Neural progenitor cell (in vitro differentiated cells): ENCODE results near the gene HES7. TPM values are rescaled to one million over a fixed set of nuclear protein-coding genes. Genes with fewer than 3 reads are reported as not detected.
A peak's percentile ranks its signal among the peaks of the same experiment; 100 is the strongest.
"Not testable (repeated sequence)": the region's sequence is repeated elsewhere in the genome, so short reads cannot be mapped to it uniquely, and the experiment has no call there.

Source experiments
- DNase-seq: peaks from one replicate; pipeline ENCODE4 v3.0.0-alpha.2; 2016; ENCODE audit warnings: low spot score
- H2AFZ ChIP-seq: fragments of 200-600 bp; sonication (generic); replicated peaks from 2 replicates; pipeline ENCODE4 v1.6.1; 2016; ENCODE audit warnings: antibody characterized with exemption
- H3F3A ChIP-seq: fragments of 200-600 bp; sonication (generic); 2 replicates; pipeline ENCODE4 v1.6.1; 2016; ENCODE audit warnings: antibody characterized with exemption, low read depth
- H3K27ac ChIP-seq: fragments of 200-600 bp; sonication (generic); 2 replicates; pipeline ENCODE4 v1.5.1; 2016; ENCODE audit warnings: mild to moderate bottlenecking
- H3K27me3 ChIP-seq: fragments of 200-600 bp; sonication (generic); 2 replicates; pipeline ENCODE4 v1.6.1; 2016; ENCODE audit warnings: mild to moderate bottlenecking, moderate library complexity
- H3K36me3 ChIP-seq: fragments of 200-600 bp; sonication (generic); 2 replicates; pipeline ENCODE4 v1.5.1; 2016
- H3K4me1 ChIP-seq: fragments of 200-600 bp; sonication (generic); 2 replicates; pipeline ENCODE4 v1.6.1; 2016; ENCODE audit warnings: mixed run types
- H3K4me2 ChIP-seq: fragments of 200-600 bp; sonication (generic); 2 replicates; pipeline ENCODE4 v1.6.1; 2016
- H3K4me3 ChIP-seq: fragments of 200-600 bp; sonication (generic); 2 replicates; pipeline ENCODE4 v1.5.1; 2016
- H3K79me2 ChIP-seq: fragments of 200-600 bp; sonication (generic); 2 replicates; pipeline ENCODE4 v1.6.1; 2016; ENCODE audit warnings: low read depth
- H3K9ac ChIP-seq: fragments of 200-600 bp; sonication (generic); 2 replicates; pipeline ENCODE4 v1.6.1; 2016
- H3K9me3 ChIP-seq: fragments of 200-600 bp; sonication (generic); 2 replicates; pipeline ENCODE4 v1.5.1; 2016; ENCODE audit warnings: low read depth
- H4K20me1 ChIP-seq: fragments of 200-600 bp; sonication (generic); 2 replicates; pipeline ENCODE4 v1.6.1; 2016; ENCODE audit warnings: low read depth
- H3K27ac Mint-ChIP-seq: 3 replicates; pipeline ENCODE4 v1.8.0; 2021; ENCODE audit warnings: mixed read lengths
- H3K27me3 Mint-ChIP-seq: 2 replicates; pipeline ENCODE4 v1.8.0; 2022; ENCODE audit warnings: low read depth, mild to moderate bottlenecking, inconsistent platforms, moderate library complexity, mixed read lengths; ENCODE audit not compliant: insufficient read depth
- H3K36me3 Mint-ChIP-seq: 3 replicates; pipeline ENCODE4 v1.8.0; 2021; ENCODE audit warnings: mixed read lengths
- H3K4me1 Mint-ChIP-seq: 3 replicates; pipeline ENCODE4 v1.8.0; 2021; ENCODE audit warnings: mixed read lengths
- H3K4me3 Mint-ChIP-seq: 3 replicates; pipeline ENCODE4 v1.8.0; 2021; ENCODE audit warnings: mild to moderate bottlenecking, moderate library complexity, mixed read lengths
- H3K9me3 Mint-ChIP-seq: 3 replicates; pipeline ENCODE4 v1.8.0; 2020; ENCODE audit warnings: mixed read lengths
- EZH2 ChIP-seq: fragments of 200-600 bp; sonication (generic); IDR thresholded peaks from 2 replicates; pipeline ENCODE4 v1.6.1; 2017; ENCODE audit warnings: antibody characterized with exemption, mild to moderate bottlenecking, moderate library complexity
- EZH2phosphoT487 ChIP-seq: fragments of 200-600 bp; sonication (generic); IDR thresholded peaks from 2 replicates; pipeline ENCODE4 v1.6.1; 2017; ENCODE audit warnings: antibody characterized with exemption
- total RNA-seq: library from RNA; depleted of rRNA; stranded (reverse); fragments of >200 nt; gene quantifications from 2 replicates; pipeline ENCODE4 v1.2.3, GENCODE V29; 2015; ENCODE audit warnings: low replicate concordance
- TF ChIP-seq, protein P1 (sequence below): fragments of 200-600 bp; sonication (generic); IDR thresholded peaks from 2 replicates; pipeline ENCODE4 v1.5.1; 2017; ENCODE audit warnings: antibody characterized with exemption, mild to moderate bottlenecking

HES7 gene
- total RNA-seq, 1 donor from 2014 or later = not detected

DNA sequence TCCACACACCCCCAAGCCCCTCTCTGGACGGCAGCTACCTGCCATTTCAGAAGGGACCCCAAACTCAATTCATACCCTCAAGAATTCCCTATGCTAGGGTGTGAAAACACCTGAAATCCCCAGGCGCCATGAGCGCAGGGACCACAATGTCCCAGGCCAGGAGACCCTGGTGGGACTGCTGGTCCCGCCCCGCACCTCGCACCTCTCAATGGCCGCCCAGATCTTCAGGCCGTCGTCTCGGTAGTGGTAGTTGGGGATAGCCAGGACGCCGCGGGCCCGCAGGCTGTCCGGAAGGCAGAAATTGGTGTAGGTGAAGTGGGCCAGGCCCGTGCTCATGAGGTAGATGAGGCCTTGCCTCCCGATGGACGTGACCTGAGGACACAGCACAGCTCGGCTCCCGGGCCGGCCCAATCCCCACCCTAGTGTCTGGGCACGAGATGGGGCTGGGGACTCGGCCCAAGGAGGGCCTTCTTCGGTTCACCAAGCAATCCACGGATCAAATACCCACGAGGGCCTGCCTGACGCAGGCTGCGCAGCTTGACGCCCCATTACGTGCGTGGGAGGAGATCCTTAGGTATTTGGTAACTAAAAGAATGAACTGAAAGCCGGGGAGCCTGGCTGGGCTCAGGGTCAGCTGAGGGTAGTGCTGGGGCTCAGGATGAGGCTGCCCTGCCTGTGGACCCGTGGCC, 14.8 kb downstream of the HES7 start:
- Histone ChIP-seq H2AFZ (no peak overlapping the region), H3F3A (no peaks in the 10 kb centered on the region), H3K27me3 (peaks cover 69% of the 10 kb centered on the region), H3K9me3 (no peaks in the 10 kb centered on the region), H3K79me2 (no peaks in the 10 kb centered on the region), H3K4me2 (peak overlapping the region; percentile 79), H3K36me3 (no peaks in the 10 kb centered on the region), H3K27ac (no peak overlapping the region), H3K9ac (no peak overlapping the region), H3K4me3 (no peak overlapping the region), H3K4me1 (peaks cover 2% of the 10 kb centered on the region), H4K20me1 (no peaks in the 10 kb centered on the region)
- Mint-ChIP-seq H3K9me3 (no peaks in the 10 kb centered on the region), H3K27ac (no peak overlapping the region), H3K4me1 (peaks cover 4% of the 10 kb centered on the region), H3K27me3 (peaks cover 45% of the 10 kb centered on the region), H3K36me3 (no peaks in the 10 kb centered on the region), H3K4me3 (no peak overlapping the region)
- DNase-seq = no peak
- TF ChIP-seq, protein P1, sequence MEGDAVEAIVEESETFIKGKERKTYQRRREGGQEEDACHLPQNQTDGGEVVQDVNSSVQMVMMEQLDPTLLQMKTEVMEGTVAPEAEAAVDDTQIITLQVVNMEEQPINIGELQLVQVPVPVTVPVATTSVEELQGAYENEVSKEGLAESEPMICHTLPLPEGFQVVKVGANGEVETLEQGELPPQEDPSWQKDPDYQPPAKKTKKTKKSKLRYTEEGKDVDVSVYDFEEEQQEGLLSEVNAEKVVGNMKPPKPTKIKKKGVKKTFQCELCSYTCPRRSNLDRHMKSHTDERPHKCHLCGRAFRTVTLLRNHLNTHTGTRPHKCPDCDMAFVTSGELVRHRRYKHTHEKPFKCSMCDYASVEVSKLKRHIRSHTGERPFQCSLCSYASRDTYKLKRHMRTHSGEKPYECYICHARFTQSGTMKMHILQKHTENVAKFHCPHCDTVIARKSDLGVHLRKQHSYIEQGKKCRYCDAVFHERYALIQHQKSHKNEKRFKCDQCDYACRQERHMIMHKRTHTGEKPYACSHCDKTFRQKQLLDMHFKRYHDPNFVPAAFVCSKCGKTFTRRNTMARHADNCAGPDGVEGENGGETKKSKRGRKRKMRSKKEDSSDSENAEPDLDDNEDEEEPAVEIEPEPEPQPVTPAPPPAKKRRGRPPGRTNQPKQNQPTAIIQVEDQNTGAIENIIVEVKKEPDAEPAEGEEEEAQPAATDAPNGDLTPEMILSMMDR = no peak
- TF ChIP-seq EZH2 = no peak
- TF ChIP-seq EZH2phosphoT487 = no peak

DNA sequence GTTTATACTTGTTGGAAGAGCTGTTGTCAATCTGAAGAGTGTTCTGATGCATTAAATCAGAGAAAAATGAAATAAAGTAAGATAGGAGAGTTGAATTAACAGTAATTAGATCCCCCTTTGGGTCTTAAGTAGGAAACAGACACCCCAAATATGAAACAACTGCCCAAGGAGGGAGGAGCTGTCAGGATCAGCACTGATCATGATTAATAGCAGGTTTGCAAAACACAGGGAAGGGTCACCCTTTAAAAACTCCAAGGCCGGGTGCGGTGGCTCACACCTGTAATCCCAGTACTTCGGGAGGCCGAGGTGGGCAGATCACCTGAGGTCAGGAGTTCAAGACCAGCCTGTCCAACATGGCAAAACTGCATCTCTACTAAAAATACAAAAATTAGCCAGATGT, 16.9 kb downstream of the HES7 start:
- peaks cover 48% of the 10 kb centered on the region for H3K27me3 ChIP-seq
- H3K27ac Mint-ChIP-seq, H3K4me2 ChIP-seq, H3K4me3 ChIP-seq, H3F3A ChIP-seq, H3K4me1 Mint-ChIP-seq, H2AFZ ChIP-seq, H3K9me3 ChIP-seq, DNase-seq, H3K4me1 ChIP-seq, H3K27ac ChIP-seq, H3K36me3 Mint-ChIP-seq, H3K9me3 Mint-ChIP-seq, H3K9ac ChIP-seq, H3K4me3 Mint-ChIP-seq, H3K36me3 ChIP-seq, H4K20me1 ChIP-seq, H3K79me2 ChIP-seq: not testable (repeated sequence)
- peaks cover 32% of the 10 kb centered on the region for H3K27me3 Mint-ChIP-seq

- Histone ChIP-seq H3K36me3 (no peaks in the 10 kb centered on the region), H3K9ac (no peak overlapping the region), H3K27me3 (peaks cover 38% of the 10 kb centered on the region), H4K20me1 (no peaks in the 10 kb centered on the region), H3K4me2 (no peak overlapping the region), H3K9me3 (no peaks in the 10 kb centered on the region), H3K4me1 (peaks cover 2% of the 10 kb centered on the region), H3K4me3 (no peak overlapping the region), H3K27ac (no peak overlapping the region), H3F3A (no peaks in the 10 kb centered on the region), H2AFZ (no peak overlapping the region), H3K79me2 (no peaks in the 10 kb centered on the region)
- Mint-ChIP-seq H3K27me3 (peaks cover 29% of the 10 kb centered on the region), H3K27ac (no peak overlapping the region), H3K36me3 (no peaks in the 10 kb centered on the region), H3K4me3 (no peak overlapping the region), H3K9me3 (no peaks in the 10 kb centered on the region), H3K4me1 (peaks cover 4% of the 10 kb centered on the region)
- DNase-seq = no peak
- no peak for TF ChIP-seq EZH2
- no peak for TF ChIP-seq EZH2phosphoT487
- TF ChIP-seq, protein P1 = no peak
Measured at GRCh38 chr17:8105957-8106398, 17.9 kb downstream of the HES7 start.

- no peak overlapping the region for H3K4me2 ChIP-seq
- H3F3A ChIP-seq = no peaks in the 10 kb centered on the region
- TF ChIP-seq EZH2 (no peak), EZH2phosphoT487 (no peak)
- TF ChIP-seq, protein P1 = no peak
- H3K9ac ChIP-seq = no peak overlapping the region
- Mint-ChIP-seq H3K36me3 (no peaks in the 10 kb centered on the region), H3K27me3 (peaks cover 27% of the 10 kb centered on the region), H3K4me1 (peaks cover 2% of the 10 kb centered on the region), H3K27ac (no peak overlapping the region), H3K4me3 (no peak overlapping the region), H3K9me3 (no peaks in the 10 kb centered on the region)
- no peaks in the 10 kb centered on the region for H3K36me3 ChIP-seq
- no peaks in the 10 kb centered on the region for H4K20me1 ChIP-seq
- no peak overlapping the region for H3K4me3 ChIP-seq
- no peak overlapping the region for H2AFZ ChIP-seq
- H3K27me3 ChIP-seq = peaks cover 27% of the 10 kb centered on the region
- no peaks in the 10 kb centered on the region for H3K9me3 ChIP-seq
- no peaks in the 10 kb centered on the region for H3K79me2 ChIP-seq
- DNase-seq = no peak
- H3K27ac ChIP-seq = no peak overlapping the region
- peaks cover 2% of the 10 kb centered on the region for H3K4me1 ChIP-seq
Measured at GRCh38 chr17:8104911-8105310, 19.0 kb downstream of the HES7 start.
